ENCODE measurements around the gene FBN1.

GRCh38 chr15:48371961-48372360 lies 273.5 kb downstream of the FBN1 start:
- TF ChIP-seq NR3C1 (CRISPR knock-in tag; conservative IDR thresholded peaks at IDR 0.05; ENCODE audit: low read depth) = no peak
- TF ChIP-seq ZBTB21 (CRISPR knock-in tag; IDR thresholded peaks at IDR 0.05; ENCODE audit: borderline replicate concordance) = no peak
- no peak for TF ChIP-seq E2F1 (CRISPR knock-in tag; IDR thresholded peaks at IDR 0.05)
- no peak for TF ChIP-seq CTCF (IDR thresholded peaks at IDR 0.05)

All from WTC11 (cell line).